HepG2 (cell line): ENCODE results near the gene CBFA2T2. TPM values are rescaled to one million over a fixed set of nuclear protein-coding genes. Genes with fewer than 3 reads are reported as not detected.
A peak's percentile ranks its signal among the peaks of the same experiment; 100 is the strongest.

Source experiments
- AHR ChIP-seq: IDR thresholded peaks from 2 replicates; pipeline ENCODE4 v1.6.1; 2018; ENCODE audit warnings: missing genetic modification reagents, missing compliant biosample characterization
- FOXK2 ChIP-seq: fragments of 450-650 bp; IDR thresholded peaks from 2 replicates; pipeline ENCODE4 v1.6.1; 2016
- GATAD2A ChIP-seq: IDR thresholded peaks from 2 replicates; pipeline ENCODE4 v1.6.1; 2016
- GLI4 ChIP-seq: sonication (generic); formaldehyde crosslinking; IDR thresholded peaks from 2 replicates; pipeline ENCODE4 v1.5.1; 2020; ENCODE audit warnings: missing genetic modification reagents, mild to moderate bottlenecking, moderate library complexity, borderline replicate concordance
- IRF2 ChIP-seq: IDR thresholded peaks from 2 replicates; pipeline ENCODE4 v1.6.1; 2018; ENCODE audit warnings: missing genetic modification reagents, missing compliant biosample characterization
- MLLT10 ChIP-seq: sonication (generic); formaldehyde crosslinking; IDR thresholded peaks from 2 replicates; pipeline ENCODE4 v1.4.0; 2020; ENCODE audit warnings: missing genetic modification reagents
- NCOR1 ChIP-seq: fragments of 200-600 bp; sonication (generic); IDR thresholded peaks from 2 replicates; pipeline ENCODE4 v1.7.0; 2017; ENCODE audit warnings: antibody characterized with exemption, low read length, borderline replicate concordance
- NKX3-1 ChIP-seq: sonication (generic); formaldehyde crosslinking; IDR thresholded peaks from 2 replicates; pipeline ENCODE4 v1.5.0; 2020; ENCODE audit warnings: missing genetic modification reagents
- NR2F6 ChIP-seq, 2 experiments: IDR thresholded peaks; 2 replicates each; pipeline ENCODE4 v1.6.1; 2016; ENCODE audit warnings: antibody characterized with exemption in 1 of 2, mild to moderate bottlenecking in 1 of 2
- PBX2 ChIP-seq: IDR thresholded peaks from 2 replicates; pipeline ENCODE4 v1.6.1; 2016; ENCODE audit warnings: control low read depth
- TOPORS ChIP-seq: sonication (generic); formaldehyde crosslinking; IDR thresholded peaks from 2 replicates; pipeline ENCODE4 v1.8.0; 2023; ENCODE audit warnings: mild to moderate bottlenecking, missing genetic modification reagents
- WIZ ChIP-seq: sonication (generic); formaldehyde crosslinking; IDR thresholded peaks from 2 replicates; pipeline ENCODE4 v1.5.1; 2020; ENCODE audit warnings: mild to moderate bottlenecking, missing genetic modification reagents
- ZBTB7B ChIP-seq: sonication (generic); formaldehyde crosslinking; IDR thresholded peaks from 2 replicates; pipeline ENCODE4 v1.4.0; 2020; ENCODE audit warnings: missing genetic modification reagents
- ZNF143 ChIP-seq: sonication (generic); formaldehyde crosslinking; IDR thresholded peaks from 2 replicates; pipeline ENCODE4 v1.4.0; 2020; ENCODE audit warnings: missing genetic modification reagents
- ZNF224 ChIP-seq: sonication (generic); formaldehyde crosslinking; IDR thresholded peaks from 2 replicates; pipeline ENCODE4 v1.5.0; 2020; ENCODE audit warnings: mild to moderate bottlenecking, missing genetic modification reagents
- ZNF451 ChIP-seq: sonication (generic); formaldehyde crosslinking; IDR thresholded peaks from 2 replicates; pipeline ENCODE4 v1.5.0; 2020; ENCODE audit warnings: mild to moderate bottlenecking, missing genetic modification reagents
- ZNF615 ChIP-seq: sonication (generic); formaldehyde crosslinking; IDR thresholded peaks from 2 replicates; pipeline ENCODE4 v1.5.0; 2020; ENCODE audit warnings: mild to moderate bottlenecking, missing genetic modification reagents, borderline replicate concordance
- polyA plus RNA-seq, 8 experiments: library from polyadenylated mRNA; depleted of rRNA in 3 of 8; stranded (reverse) in 7 of 8; unstranded in 1 of 8; fragments of >200 nt; fragmentation: Illumina TruSeq in 4 of 8; extraction: Trizol in 4 of 8; gene quantifications; 2 replicates each; pipeline versions ENCODE4 v1.2.1 to v1.2.3, GENCODE V29; 2011 to 2016; ENCODE audit warnings: low read depth in 4 of 8, missing spikeins in 1 of 8, mixed read lengths in 1 of 8; ENCODE audit not compliant: insufficient read depth in 1 of 8
- total RNA-seq, 5 experiments: library from RNA; depleted of rRNA; stranded (reverse); fragments of >200 nt; fragmentation: Illumina TruSeq; extraction: Trizol; gene quantifications; 2 replicates each; pipeline ENCODE4 v1.2.3, GENCODE V29; 2016; ENCODE audit warnings: low read depth in 1 of 5
- TF ChIP-seq, protein P1 (sequence below): sonication (generic); formaldehyde crosslinking; conservative IDR thresholded peaks from 2 replicates; pipeline ENCODE4 v1.4.0; 2020; ENCODE audit warnings: mild to moderate bottlenecking, missing genetic modification reagents, moderate library complexity
- TF ChIP-seq, protein P2 (sequence below): sonication (generic); formaldehyde crosslinking; IDR thresholded peaks from 2 replicates; pipeline ENCODE4 v1.4.0; 2020; ENCODE audit warnings: missing genetic modification reagents, borderline replicate concordance

The CBFA2T2 gene
- total and polyA plus RNA-seq, 2 of the 13 experiments (the other 11 are each of a cell fraction or from before 2014, with no cell fraction given), result 6.3 to 21.2 TPM

- no peak for TF ChIP-seq PBX2
- peak; percentile 23; the same call in 1 of the 2 replicates for TF ChIP-seq ZNF143 (CRISPR knock-in tag)
- no peak for TF ChIP-seq FOXK2
- no peak for TF ChIP-seq NR2F6 (IDR thresholded peaks at IDR 0.05)
- 0 out of 2 replicates have a peak, but pooled peaks have one; percentile 4 for TF ChIP-seq NR2F6 (CRISPR knock-in tag; IDR thresholded peaks at IDR 0.05)
- TF ChIP-seq MLLT10 (CRISPR knock-in tag), result no peak
- TF ChIP-seq, protein P1, sequence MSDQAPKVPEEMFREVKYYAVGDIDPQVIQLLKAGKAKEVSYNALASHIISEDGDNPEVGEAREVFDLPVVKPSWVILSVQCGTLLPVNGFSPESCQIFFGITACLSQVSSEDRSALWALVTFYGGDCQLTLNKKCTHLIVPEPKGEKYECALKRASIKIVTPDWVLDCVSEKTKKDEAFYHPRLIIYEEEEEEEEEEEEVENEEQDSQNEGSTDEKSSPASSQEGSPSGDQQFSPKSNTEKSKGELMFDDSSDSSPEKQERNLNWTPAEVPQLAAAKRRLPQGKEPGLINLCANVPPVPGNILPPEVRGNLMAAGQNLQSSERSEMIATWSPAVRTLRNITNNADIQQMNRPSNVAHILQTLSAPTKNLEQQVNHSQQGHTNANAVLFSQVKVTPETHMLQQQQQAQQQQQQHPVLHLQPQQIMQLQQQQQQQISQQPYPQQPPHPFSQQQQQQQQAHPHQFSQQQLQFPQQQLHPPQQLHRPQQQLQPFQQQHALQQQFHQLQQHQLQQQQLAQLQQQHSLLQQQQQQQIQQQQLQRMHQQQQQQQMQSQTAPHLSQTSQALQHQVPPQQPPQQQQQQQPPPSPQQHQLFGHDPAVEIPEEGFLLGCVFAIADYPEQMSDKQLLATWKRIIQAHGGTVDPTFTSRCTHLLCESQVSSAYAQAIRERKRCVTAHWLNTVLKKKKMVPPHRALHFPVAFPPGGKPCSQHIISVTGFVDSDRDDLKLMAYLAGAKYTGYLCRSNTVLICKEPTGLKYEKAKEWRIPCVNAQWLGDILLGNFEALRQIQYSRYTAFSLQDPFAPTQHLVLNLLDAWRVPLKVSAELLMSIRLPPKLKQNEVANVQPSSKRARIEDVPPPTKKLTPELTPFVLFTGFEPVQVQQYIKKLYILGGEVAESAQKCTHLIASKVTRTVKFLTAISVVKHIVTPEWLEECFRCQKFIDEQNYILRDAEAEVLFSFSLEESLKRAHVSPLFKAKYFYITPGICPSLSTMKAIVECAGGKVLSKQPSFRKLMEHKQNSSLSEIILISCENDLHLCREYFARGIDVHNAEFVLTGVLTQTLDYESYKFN (CRISPR knock-in tag), result peak; percentile 56
- TF ChIP-seq, protein P2, sequence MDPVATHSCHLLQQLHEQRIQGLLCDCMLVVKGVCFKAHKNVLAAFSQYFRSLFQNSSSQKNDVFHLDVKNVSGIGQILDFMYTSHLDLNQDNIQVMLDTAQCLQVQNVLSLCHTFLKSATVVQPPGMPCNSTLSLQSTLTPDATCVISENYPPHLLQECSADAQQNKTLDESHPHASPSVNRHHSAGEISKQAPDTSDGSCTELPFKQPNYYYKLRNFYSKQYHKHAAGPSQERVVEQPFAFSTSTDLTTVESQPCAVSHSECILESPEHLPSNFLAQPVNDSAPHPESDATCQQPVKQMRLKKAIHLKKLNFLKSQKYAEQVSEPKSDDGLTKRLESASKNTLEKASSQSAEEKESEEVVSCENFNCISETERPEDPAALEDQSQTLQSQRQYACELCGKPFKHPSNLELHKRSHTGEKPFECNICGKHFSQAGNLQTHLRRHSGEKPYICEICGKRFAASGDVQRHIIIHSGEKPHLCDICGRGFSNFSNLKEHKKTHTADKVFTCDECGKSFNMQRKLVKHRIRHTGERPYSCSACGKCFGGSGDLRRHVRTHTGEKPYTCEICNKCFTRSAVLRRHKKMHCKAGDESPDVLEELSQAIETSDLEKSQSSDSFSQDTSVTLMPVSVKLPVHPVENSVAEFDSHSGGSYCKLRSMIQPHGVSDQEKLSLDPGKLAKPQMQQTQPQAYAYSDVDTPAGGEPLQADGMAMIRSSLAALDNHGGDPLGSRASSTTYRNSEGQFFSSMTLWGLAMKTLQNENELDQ (CRISPR knock-in tag), result peak; percentile 71; the same call in 1 of the 2 replicates
- no peak for TF ChIP-seq GLI4
- peak; percentile 78; the same call in 1 of the 2 replicates for TF ChIP-seq AHR (CRISPR knock-in tag)
- TF ChIP-seq ZNF224 (CRISPR knock-in tag), result peak; percentile 46; the same call in 1 of the 2 replicates
- no peak for TF ChIP-seq GATAD2A
- peak; percentile 36; the same call in 1 of the 2 replicates for TF ChIP-seq ZBTB7B (CRISPR knock-in tag)
- TF ChIP-seq ZNF451 (CRISPR knock-in tag), result no peak
- no peak for TF ChIP-seq WIZ (CRISPR knock-in tag)
- peak; percentile 55; the same call in 1 of the 2 replicates for TF ChIP-seq IRF2 (CRISPR knock-in tag)
- TF ChIP-seq TOPORS (CRISPR knock-in tag), result no peak
- TF ChIP-seq NCOR1, result no peak
- TF ChIP-seq ZNF615 (CRISPR knock-in tag), result no peak; the same call in 1 of the 2 replicates
- peak; percentile 91 for TF ChIP-seq NKX3-1 (CRISPR knock-in tag)
Observed at GRCh38 chr20:33686100-33686983, 196.4 kb downstream of the CBFA2T2 start, which contains the start of gene E2F1 (continued).
